ENCODE data around the gene TRAF2. TPM values are rescaled to one million over a fixed set of nuclear protein-coding genes. Genes with fewer than 3 reads are reported as not detected.
"Not testable (repeated sequence)": the region's sequence is repeated elsewhere in the genome, so short reads cannot be mapped to it uniquely, and the experiment has no call there.

The TRAF2 gene
- total and polyA plus RNA-seq, 2 of the 4 experiments (the other 2 are of a cell fraction) = 6.6 to 12.0 TPM

DNA sequence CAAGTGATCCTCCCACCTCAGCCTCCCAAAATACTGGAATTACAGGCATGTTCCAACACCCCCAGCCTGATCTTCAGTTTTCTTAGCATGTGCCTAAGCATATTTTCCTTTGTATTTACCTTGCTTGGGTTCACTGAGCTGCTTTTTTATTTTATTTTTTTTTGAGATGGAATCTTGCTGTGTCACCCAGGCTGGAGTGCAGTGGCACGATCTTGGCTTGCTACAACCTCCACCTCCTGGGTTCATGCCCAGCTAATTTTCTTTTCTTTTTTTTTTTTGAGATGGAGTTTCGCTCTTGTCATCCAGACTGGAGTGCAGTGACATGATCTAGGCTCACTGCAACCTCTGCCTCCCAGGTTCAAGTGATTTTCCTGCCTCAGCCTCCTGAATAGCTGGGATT lies 16.7 kb upstream of the TRAF2 start:
- intact Hi-C loops (cut with micrococcal nuclease); H3K56ac ChIP-seq (ENCODE audit: extremely low read depth, insufficient read depth, low read length); H2BK5ac ChIP-seq (ENCODE audit: low read depth, low read length, poor library complexity, severe bottlenecking); H3K18ac ChIP-seq (ENCODE audit: low read depth, low read length); H4K5ac ChIP-seq (ENCODE audit: low read depth, low read length); H2AK9ac ChIP-seq (replicated peaks; ENCODE audit: low read depth, low read length, poor library complexity); POLR2A ChIA-PET (ENCODE audit: unreplicated experiment); H2AFZ ChIP-seq (replicated peaks; ENCODE audit: low read length, poor library complexity); H3K23ac ChIP-seq (ENCODE audit: low read depth, low read length); H3K4ac ChIP-seq (ENCODE audit: low read depth, low read length); H3K14ac ChIP-seq (replicated peaks; ENCODE audit: low read depth, low read length); H3K9me3 ChIP-seq (ENCODE audit: control insufficient read depth, insufficient read depth, low read length); H3K9ac ChIP-seq (ENCODE audit: low read depth, low read length); H3K27ac ChIP-seq (ENCODE audit: insufficient read depth, low read length); H4K8ac ChIP-seq (ENCODE audit: low read depth in 2 of 2, low read length in 2 of 2); H4K91ac ChIP-seq (ENCODE audit: insufficient read depth, low read depth, low read length); H4K20me1 ChIP-seq (ENCODE audit: insufficient read depth, low read length); H3K27me3 ChIP-seq (ENCODE audit: control insufficient read depth, insufficient read depth, low read length); dilution Hi-C loops (cut with HindIII; ENCODE audit: low sequenced_read_pairs, unreplicated experiment); H2AK5ac ChIP-seq (ENCODE audit: low read depth, low read length); CTCF ChIA-PET; H3K9me1 ChIP-seq (ENCODE audit: insufficient read depth, low read length); H3K4me2 ChIP-seq (ENCODE audit: low read depth, low read length); H3K4me3 ChIP-seq (ENCODE audit: insufficient read depth, low read depth, low read length); H3K4me1 ChIP-seq (ENCODE audit: control insufficient read depth, insufficient read depth, low read length); BruUV-seq (replicated peaks); H2BK20ac ChIP-seq (ENCODE audit: low read depth, low read length); H2BK120ac ChIP-seq (ENCODE audit: low read depth, low read length); H3K36me3 ChIP-seq (ENCODE audit: control insufficient read depth, insufficient read depth, low read length); in situ Hi-C loops (cut with MboI; ENCODE audit: low sequenced_read_pairs); ATAC-seq (ENCODE audit: low read depth); DNase-seq; H2BK15ac ChIP-seq (ENCODE audit: low read depth, low read length): not testable (repeated sequence)
- H3K79me1 ChIP-seq (ENCODE audit: low read depth in 1 of 2, low read length in 2 of 2) = peaks cover 7 to 23% of the 10 kb centered on the region in 2 experiments
- WGBS, 2 experiments (ENCODE audit: extremely low coverage in 2 of 2, insufficient read length in 1 of 2) = no CpG with 5 or more reads among the region's 2 CpGs
